ENCODE data around the gene EXPH5. TPM values are rescaled to one million over a fixed set of nuclear protein-coding genes. Genes with fewer than 3 reads are reported as not detected.

EXPH5 gene
- total RNA-seq, 1 experiment from 2014 or later: 18.3 TPM

DNA sequence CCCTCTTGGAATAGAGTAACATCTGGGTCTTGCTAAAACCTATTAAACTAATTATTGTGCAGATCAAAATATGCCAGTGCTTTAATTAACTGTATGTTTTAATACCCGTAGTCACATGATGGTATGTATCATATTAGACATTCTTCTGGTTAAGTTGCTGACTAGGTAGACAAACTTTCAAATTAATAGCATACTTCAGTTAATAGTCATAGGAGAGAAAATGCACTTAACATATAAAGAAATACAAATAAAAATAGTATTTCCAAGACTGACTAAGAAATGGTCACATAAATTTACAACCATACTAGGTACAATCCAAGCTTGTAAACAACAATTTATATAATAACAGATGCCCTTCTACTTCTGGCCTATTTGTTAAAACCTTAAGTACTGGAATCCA is 7.6 kb upstream of the EXPH5 start (continued):
- TF ChIP-seq, protein P1, sequence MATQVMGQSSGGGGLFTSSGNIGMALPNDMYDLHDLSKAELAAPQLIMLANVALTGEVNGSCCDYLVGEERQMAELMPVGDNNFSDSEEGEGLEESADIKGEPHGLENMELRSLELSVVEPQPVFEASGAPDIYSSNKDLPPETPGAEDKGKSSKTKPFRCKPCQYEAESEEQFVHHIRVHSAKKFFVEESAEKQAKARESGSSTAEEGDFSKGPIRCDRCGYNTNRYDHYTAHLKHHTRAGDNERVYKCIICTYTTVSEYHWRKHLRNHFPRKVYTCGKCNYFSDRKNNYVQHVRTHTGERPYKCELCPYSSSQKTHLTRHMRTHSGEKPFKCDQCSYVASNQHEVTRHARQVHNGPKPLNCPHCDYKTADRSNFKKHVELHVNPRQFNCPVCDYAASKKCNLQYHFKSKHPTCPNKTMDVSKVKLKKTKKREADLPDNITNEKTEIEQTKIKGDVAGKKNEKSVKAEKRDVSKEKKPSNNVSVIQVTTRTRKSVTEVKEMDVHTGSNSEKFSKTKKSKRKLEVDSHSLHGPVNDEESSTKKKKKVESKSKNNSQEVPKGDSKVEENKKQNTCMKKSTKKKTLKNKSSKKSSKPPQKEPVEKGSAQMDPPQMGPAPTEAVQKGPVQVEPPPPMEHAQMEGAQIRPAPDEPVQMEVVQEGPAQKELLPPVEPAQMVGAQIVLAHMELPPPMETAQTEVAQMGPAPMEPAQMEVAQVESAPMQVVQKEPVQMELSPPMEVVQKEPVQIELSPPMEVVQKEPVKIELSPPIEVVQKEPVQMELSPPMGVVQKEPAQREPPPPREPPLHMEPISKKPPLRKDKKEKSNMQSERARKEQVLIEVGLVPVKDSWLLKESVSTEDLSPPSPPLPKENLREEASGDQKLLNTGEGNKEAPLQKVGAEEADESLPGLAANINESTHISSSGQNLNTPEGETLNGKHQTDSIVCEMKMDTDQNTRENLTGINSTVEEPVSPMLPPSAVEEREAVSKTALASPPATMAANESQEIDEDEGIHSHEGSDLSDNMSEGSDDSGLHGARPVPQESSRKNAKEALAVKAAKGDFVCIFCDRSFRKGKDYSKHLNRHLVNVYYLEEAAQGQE (IDR thresholded peaks at IDR 0.05; ENCODE audit: low read depth): no peak
- TF ChIP-seq ELF1 (IDR thresholded peaks at IDR 0.05; ENCODE audit: borderline replicate concordance, low read depth) (no peak), JUND (IDR thresholded peaks at IDR 0.05) (no peak), EZH2phosphoT487 (IDR thresholded peaks at IDR 0.05; ENCODE audit: borderline replicate concordance) (no peak), EZH2 (IDR thresholded peaks at IDR 0.05) (no peak), SP1 (IDR thresholded peaks at IDR 0.05; ENCODE audit: low read depth) (no peak)

GRCh38 chr11:108599978-108600377 is 6.4 kb upstream of the EXPH5 start:
- TF ChIP-seq ZFX (IDR thresholded peaks at IDR 0.05) (no peak), YY1 (IDR thresholded peaks at IDR 0.05; ENCODE audit: extremely low read depth, insufficient replicate concordance, low read depth, low read length) (no peak), FOSL1 (IDR thresholded peaks at IDR 0.05; ENCODE audit: low read depth) (no peak), ZNF274 (IDR thresholded peaks at IDR 0.05; ENCODE audit: low read depth, low read length) (no peak), CEBPB (IDR thresholded peaks at IDR 0.05; ENCODE audit: low read depth) (no peak), SRF (IDR thresholded peaks at IDR 0.05; ENCODE audit: low read depth) (no peak), EZH2phosphoT487 (IDR thresholded peaks at IDR 0.05; ENCODE audit: borderline replicate concordance) (no peak), SIN3A (IDR thresholded peaks at IDR 0.05; ENCODE audit: low read depth) (no peak), EZH2 (IDR thresholded peaks at IDR 0.05) (no peak), CBX3 (IDR thresholded peaks at IDR 0.05; ENCODE audit: low read depth) (no peak), SP1 (IDR thresholded peaks at IDR 0.05; ENCODE audit: low read depth) (no peak)
- TF ChIP-seq, protein P2, sequence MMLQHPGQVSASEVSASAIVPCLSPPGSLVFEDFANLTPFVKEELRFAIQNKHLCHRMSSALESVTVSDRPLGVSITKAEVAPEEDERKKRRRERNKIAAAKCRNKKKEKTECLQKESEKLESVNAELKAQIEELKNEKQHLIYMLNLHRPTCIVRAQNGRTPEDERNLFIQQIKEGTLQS (IDR thresholded peaks at IDR 0.05): no peak
- TF ChIP-seq, protein P1 (IDR thresholded peaks at IDR 0.05; ENCODE audit: low read depth): no peak
- ChIA-PET CTCF (no interaction called here), RAD21 (ENCODE audit: low non-redundant PET in 1 of 2, low total read pairs in 2 of 2, uncharacterized antibody in 2 of 2, unreplicated experiment in 2 of 2) (no interaction called here), POLR2A (no interaction called here)
- no TSS peak for BruUV-seq (replicated peaks)
- Histone ChIP-seq H3K4me2 (ENCODE audit: low read length) (no peak overlapping the region), H2AFZ (ENCODE audit: low read depth, low read length, poor library complexity, severe bottlenecking) (no peak overlapping the region), H3K36me3 (ENCODE audit: control insufficient read depth in 1 of 2, insufficient read depth in 2 of 2, low read length in 2 of 2) (no peaks in the 10 kb centered on the region), H3K4me3 (replicated peaks in 1 of 2; ENCODE audit: low read depth in 1 of 2, low read length in 2 of 2) (no peak overlapping the region), H3K27ac (ENCODE audit: low read depth, low read length) (no peak overlapping the region), H3K9me2 (ENCODE audit: insufficient read depth) (no peaks in the 10 kb centered on the region), H4K20me1 (ENCODE audit: insufficient read depth) (no peaks in the 10 kb centered on the region), H3K79me2 (ENCODE audit: insufficient read depth, low read length) (no peaks in the 10 kb centered on the region), H3K9ac (ENCODE audit: low read length) (no peak overlapping the region), H3K9me3 (ENCODE audit: control insufficient read depth in 1 of 2, insufficient read depth in 1 of 2, low read depth in 1 of 2, low read length in 2 of 2) (no peaks in the 10 kb centered on the region), H3K4me1 (ENCODE audit: control insufficient read depth in 1 of 2, insufficient read depth in 2 of 2, low read length in 2 of 2) (no peaks in the 10 kb centered on the region), H3K27me3 (ENCODE audit: insufficient read depth, low read length) (no peaks in the 10 kb centered on the region)
- DNase-seq (ENCODE audit: low read depth, low spot score): no peak
- intact Hi-C loops (cut with micrococcal nuclease): no loop called here
- no peak for ATAC-seq

All from HCT116 (cell line).